DMS153 (cell line): Measurements from ENCODE around the gene DAPK2.

Experiments used
- DNase-seq: peaks from one replicate; lab custom pipeline; 2025; lab: John Stamatoyannopoulos, UW

DAPK2 gene

DNA sequence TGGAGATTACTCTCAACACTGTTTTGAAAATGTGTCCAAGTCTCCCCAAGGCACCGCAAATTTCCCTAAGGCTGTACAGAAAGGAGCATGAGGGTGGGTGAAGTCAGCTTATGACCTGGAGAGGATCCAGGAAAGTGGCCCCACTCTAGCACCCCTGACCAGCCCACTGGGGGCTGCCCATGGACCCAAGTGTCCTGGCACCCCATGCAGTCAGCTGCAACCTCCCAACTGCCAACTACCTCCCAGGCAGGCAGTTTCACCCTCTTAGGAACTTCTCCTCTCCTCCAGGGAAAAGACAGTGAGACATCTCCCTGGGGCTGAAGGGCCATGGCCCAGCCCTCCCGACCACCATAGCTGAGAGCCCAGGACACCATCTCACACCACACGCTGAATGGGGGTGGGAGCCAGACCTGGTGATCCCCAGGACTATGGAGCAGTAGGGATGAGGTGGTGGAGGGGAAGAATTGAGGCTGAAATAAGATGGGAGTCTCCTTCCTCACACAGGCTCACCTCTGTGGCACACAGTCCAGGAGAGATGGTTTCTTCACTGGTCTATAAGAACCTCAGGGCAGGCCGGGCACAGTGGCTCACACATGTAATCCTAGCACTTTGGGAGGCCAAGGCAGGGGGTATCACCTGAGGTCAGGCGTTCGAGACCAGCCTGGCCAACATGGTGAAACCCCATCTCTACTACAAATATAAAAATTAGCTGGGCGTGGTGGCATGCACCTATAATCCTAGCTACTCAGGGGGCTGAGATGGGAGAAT, 104.4 kb downstream of the DAPK2 start:
- DNase-seq = no peak

DNA sequence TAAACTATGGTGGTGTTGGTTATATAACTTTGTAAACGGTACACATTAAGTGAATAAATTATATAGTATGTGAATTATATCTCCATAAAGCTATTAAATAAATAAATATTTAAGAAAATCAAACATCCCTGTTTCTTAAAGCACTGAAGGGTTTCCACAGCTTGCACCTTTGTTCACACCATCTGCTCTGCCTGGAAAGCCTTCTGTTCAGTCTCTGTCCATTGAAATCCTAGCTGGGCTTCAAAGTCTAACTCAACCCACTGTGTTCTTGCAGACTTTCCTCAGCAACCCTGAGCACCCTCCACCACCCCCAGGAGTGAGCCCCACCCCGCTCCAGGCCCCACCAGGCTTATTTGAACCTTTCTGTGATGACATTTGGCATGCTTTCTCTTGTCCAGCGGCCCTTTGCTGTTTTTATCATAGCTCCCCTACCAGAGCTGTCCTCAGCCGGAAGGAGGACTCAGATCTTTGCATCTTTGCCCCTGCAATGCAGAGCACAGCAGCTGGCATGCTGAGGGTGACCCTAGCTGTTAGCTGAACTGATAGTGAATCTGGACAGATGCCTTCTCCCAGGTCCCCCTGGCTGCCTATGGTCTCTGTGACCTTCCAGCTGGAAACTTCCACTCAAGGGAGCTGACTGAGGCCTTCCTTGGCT, 105.2 kb downstream of the DAPK2 start:
- no peak for DNase-seq

DNA sequence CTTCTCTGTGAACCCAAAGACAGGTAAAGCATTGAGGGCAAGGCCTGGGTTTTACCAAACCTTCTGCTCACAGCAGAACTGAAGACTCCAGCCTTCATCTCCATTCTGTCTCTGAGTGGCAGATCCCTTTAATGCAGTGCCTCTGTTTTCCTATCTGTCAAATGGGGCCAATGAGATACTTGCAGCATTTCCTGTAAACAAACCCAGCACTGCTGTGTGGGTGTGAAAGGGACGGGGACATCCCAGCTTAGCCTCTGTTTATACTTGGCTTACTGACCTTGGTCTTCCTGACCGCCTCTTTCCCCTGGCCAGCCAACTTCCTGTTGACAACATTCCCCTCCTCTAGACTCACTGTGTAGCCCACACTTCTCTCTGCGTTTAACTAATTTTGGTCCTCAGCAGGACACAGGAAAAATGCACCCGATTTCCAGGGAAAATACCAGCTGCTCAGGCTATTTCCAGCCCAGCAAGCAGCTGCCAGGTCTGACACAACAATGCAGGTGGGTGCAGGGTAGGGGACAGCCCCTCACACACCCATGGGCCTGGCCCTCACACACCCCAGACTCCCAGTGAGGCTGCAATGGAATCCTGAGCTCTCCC, 106.7 kb downstream of the DAPK2 start:
- DNase-seq = no peak

DNA sequence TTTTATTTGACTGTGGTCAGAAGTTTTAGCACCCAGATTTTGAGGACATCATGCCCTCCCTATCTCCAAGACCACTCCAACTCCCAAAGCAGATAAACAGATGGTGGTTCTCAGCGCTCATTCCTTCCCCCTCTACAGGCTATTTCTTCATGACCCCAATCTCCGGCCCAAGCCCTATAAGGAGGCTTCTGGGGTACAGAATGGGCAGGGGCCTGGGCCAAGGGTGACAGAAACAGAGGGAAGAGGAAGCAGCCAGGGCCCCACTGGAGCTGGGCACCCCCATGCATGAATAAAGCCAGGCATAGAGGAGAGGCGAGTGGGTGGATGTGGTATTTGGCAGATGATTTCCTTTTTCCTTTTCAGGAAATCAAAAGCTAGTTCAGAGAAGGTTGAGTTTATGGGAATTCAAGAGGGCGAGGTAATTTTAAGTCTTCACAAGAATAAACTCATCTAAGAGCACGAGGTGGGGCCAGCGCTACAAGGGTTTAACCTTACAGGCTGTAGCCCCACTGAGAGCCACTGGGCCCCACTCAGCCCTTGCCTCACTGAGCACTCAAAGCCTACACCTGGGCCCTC, 107.7 kb downstream of the DAPK2 start:
- DNase-seq = no peak

- no peak for DNase-seq
Measured at GRCh38 chr15:63933522-63933921, 112.8 kb downstream of the DAPK2 start.

- no peak for DNase-seq
Measured at GRCh38 chr15:63931556-63931955, 114.7 kb downstream of the DAPK2 start.

DNA sequence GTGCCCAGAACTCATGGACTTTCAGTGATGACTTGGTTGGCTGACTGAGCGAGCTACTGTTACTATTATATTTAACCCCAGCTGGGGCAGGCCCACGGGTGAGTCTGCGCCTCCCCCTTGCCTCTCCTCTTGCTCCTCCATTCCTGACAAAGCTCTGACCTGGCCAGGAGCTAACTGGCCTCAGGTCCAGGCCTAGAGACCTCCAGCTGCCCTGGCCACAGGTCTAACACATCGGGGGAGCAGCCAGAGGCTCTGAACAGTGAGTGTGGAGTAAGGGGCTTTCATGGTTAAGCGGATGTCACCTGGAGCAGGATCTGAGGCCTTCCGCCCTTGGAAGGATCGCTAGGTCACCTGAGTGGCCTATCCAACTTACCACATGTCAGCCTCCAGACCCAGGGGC, 116.3 kb downstream of the DAPK2 start:
- no peak for DNase-seq

DNA sequence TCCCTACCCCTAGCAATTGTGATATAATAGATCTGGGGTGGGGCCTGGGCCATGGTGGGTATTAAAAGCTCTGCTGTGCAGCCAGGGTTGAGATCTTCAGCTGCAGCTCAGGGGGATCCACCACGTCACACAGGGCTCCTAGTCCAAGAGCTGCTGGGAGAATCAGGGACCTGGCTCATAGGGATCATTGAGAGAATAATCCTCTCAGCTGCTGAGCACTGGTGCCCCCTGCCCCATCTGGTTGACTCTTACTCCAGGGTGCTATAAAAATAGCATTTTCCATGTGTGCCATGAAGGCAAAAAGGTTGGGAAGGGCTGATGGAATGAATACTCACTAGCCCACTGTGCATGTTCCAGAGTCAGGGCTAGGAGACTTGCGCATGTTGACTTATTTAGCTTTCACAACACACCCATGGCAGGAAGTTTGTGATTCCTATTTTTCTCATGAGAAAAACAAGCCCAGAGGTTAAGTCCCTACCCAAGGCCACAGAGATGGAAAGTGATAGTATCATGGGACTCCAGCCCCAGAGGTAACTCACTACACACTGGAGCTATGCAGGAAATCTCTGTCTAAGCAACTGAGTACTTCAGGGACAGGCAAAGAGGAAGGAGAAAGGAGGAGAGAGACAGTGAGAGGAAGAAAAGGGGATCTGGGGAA, 118.0 kb downstream of the DAPK2 start:
- no peak for DNase-seq

GRCh38 chr15:63923993-63924950, 122.0 kb downstream of the DAPK2 start:
- DNase-seq = no peak

DNA sequence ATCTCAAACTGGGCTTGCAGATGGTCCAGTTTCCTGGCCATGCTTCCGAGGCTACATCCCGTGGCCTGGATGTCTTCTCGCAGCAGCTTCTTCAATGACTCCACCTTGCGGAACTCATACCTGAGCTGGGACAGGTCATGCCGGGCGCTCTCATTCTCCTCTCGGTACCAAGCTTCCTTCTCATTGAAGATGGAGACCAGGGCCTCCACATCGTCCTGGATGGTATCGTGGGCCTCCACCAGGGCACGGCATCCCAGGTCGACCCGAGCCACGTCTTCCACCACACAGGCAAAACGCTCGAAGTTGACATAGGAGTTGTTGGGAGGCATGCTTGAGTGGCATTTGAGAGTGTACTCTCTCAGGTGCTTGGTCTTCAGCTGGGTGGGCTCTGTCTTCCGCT, 123.4 kb downstream of the DAPK2 start:
- no peak for DNase-seq

DNA sequence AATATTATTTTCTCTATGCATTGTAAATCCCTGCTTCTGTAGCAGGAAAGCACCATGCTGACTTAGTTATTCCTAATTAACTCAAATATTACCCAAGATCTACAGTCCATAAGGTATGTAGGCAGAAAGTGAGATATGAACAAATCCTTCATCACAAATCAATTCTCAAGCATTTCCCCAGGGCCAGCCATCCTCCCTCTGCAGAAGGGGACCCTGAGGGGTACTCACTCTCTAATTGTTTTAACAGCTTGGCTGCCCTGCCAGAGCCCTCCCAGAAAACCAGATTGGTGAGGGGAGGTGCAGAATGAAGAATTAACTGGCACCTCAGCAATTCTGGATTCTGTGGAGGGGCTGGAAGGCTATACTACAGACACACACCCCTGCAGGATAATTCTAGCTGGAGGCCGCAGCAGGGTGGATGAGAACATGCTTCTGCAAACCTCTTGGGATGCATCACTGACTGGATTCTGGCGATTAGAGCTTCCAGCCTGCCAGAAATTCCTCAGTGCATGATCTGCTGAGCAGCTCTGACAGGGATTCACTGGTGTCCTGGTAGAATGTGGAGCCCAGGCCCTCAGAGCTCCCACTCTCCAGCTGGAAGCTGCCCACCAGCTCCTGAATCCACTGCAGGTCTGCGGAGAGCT, 123.9 kb downstream of the DAPK2 start:
- no peak for DNase-seq

DNA sequence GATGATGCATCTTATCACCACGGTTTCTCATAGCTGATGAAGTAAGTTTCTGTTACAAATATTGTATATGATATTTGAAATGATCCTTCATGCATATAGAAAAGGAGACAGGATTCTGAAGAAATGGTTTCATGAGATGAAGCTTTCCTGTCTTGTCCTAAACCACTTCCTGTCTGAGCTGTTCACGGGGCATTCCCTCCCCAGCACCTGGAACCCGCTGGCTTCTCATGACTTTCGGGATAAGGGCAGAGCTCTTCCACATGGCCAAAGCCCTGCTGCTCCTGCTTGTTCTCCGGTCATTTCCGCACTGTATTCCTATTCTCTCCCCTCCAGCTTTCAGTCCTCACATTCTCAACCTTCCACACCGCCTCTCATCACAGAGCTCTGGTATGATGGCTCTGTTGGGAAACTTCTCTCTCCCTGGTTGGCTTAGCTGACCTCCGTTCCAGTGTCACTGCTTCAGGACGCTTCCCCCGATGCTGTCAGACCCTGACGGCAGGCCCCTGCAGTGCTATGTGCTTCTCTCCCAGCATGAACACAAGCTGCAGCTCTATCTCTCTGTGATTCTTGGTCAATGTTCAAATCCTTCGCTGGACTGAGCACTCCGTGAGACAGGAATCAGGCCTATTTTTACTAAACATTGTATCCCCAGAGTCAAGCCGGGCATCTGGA, 125.6 kb downstream of the DAPK2 start:
- DNase-seq = no peak

DNA sequence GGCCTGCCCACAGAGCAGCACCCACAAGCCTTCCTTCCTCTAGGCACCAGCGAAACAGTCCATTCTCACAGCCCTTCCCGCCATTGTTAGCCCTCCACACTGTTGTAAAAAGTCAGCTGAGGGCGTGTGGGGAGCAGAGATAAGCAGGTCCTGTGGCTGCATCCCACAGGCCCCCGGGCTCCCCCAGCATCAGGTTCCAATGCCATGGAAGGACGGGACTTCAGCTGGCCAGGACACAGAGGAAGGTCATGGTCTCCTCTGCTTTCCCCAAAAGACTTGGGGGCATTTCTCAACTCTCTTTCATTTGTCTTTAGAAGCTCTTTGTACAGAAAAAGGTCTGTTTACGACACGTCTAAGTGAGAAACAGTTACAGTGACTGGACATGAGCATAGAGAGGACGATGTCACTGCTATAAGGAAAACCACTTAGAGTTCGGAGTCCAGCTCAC, 127.4 kb downstream of the DAPK2 start:
- DNase-seq = no peak

DNA sequence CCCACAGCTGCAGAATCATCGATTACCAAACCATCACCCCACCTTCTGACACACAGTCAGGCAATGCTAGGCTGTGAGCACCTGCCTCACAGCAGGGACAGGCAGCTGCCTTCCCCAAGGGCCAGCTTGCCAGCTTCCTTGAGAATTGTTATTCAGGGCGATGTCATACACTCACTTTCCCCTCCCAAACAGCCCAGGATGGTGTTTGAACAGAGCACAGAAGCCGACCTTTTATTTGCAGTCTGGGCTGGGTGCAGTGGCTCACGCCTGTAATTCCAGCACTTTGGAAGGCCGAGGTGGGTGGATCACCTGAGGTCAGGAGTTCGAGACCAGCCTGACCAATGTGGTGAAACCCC, 128.0 kb downstream of the DAPK2 start:
- DNase-seq = peak; percentile 42

GRCh38 chr15:63917588-63918316, 128.5 kb downstream of the DAPK2 start:
- DNase-seq = no peak

DNA sequence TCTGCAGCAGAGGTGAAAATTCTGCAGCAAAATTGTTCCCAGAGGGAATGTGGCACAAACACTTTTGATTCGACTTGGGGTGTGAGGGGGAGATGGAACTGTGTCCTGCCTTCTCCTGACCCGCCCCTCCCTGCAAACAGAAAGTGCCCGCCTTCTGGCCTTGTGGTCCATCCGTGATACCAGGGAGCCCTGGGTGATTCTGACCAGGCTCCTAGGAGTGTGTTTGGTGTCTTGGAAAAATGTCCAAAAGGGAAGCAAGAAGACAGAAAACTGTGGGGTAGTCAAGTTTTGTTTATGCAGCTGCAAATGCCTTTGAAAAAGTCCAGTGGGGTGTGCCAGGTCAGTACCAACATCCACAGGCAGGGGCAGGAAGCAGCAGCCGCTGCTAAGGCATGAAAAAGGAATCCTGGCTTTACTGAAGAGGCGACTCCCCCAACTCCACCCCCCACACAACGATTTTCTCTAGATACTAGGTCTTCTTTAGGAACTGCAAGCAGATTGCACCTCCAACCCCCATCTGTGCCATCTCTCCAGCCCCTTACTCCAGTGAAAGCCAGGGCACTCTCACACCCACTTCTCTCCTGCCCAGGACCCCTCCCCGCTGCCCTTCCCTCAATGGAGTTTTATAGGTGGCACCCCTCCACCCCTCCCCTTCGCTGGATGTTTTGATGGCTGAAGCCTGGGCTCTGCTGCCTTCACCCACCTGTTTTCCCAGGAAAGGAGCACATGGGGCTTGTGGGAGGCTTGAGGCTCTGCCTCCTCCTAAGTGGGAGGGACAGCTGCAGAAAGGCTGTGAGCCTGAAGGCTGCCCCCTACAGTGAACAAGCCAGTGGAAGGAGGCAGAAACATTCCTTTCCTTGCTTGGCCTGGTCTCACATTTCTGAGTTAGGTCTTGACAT, 130.2 kb downstream of the DAPK2 start:
- no peak for DNase-seq

GRCh38 chr15:63915209-63915872, 130.9 kb downstream of the DAPK2 start:
- peak; percentile 6 for DNase-seq

GRCh38 chr15:63913786-63914315, 132.4 kb downstream of the DAPK2 start:
- no peak for DNase-seq
